K562 (cell line): Measurements from ENCODE around the gene FAM53C. TPM values are rescaled to one million over a fixed set of nuclear protein-coding genes. Genes with fewer than 3 reads are reported as not detected.

Source experiments
- ATAC-seq: fragments of 200-7000 bp; cut with Tn5 transposase; 3 replicates; pipeline ENCODE4 v1.9.1; 2020; ENCODE audit warnings: moderate library complexity
- BruUV-seq: library from RNA; stranded (reverse); fragments of 400-500 nt; replicated peaks from 2 replicates; lab custom pipeline; 2021; lab: Mats Ljungman, UMichigan
- CTCF ChIA-PET: fragments of 300-600 bp; formaldehyde crosslinking; extraction: SDS; loops from one replicate; lab custom pipeline; 2021; ENCODE audit warnings: low intra/inter-chr PET ratio; lab: Yijun Ruan, JAX
- POLR2A ChIA-PET: fragments of 300-600, 350-650 bp; sonication (Branson Sonifier 250); formaldehyde crosslinking; extraction: SDS; loops from one replicate; lab custom pipeline; 2021; ENCODE audit warnings: antibody characterized with exemption, inconsistent platforms; lab: Yijun Ruan, JAX
- DNase-seq, 4 experiments: peaks; one replicate each; pipeline versions ENCODE4 v3.0.0 to v3.0.0-alpha.2; 2011 to 2018; ENCODE audit warnings: low spot score in 3 of 4, mixed read lengths in 3 of 4; ENCODE audit errors: extremely low read depth in 1 of 4
- FAIRE-seq: peaks from 2 replicates; lab custom pipeline; 2011; peaks lifted over from hg19 to GRCh38; lab: Jason Lieb, UNC
- H2AFZ ChIP-seq: 2 replicates; pipeline ENCODE4 v1.6.0; 2011; ENCODE audit warnings: low read depth, low read length, control low read depth, inconsistent platforms
- H3K27ac ChIP-seq: fragments of 200-600 bp; 3 replicates; pipeline ENCODE4 v1.8.0; 2011; ENCODE audit warnings: low read depth, mild to moderate bottlenecking, control low read depth, inconsistent platforms, low read length, moderate library complexity, mixed read lengths; ENCODE audit errors: extremely low read depth
- H3K27me3 ChIP-seq, 2 experiments: fragments of 300-600 bp in 1 of 2; 2 replicates in 1 of 2; 3 replicates in 1 of 2; pipeline versions ENCODE4 v1.6.0 to v1.8.0; 2011; ENCODE audit warnings: inconsistent platforms in 2 of 2, low read length in 2 of 2, mild to moderate bottlenecking in 1 of 2, mixed read lengths in 1 of 2, moderate library complexity in 1 of 2; ENCODE audit not compliant: control insufficient read depth in 2 of 2, insufficient read depth in 2 of 2
- H3K36me3 ChIP-seq: fragments of 300-600 bp; 3 replicates; pipeline ENCODE4 v1.8.0; 2011; ENCODE audit warnings: mild to moderate bottlenecking, low read length, inconsistent platforms; ENCODE audit not compliant: control insufficient read depth, insufficient read depth
- H3K4me1 ChIP-seq, 2 experiments: fragments of 200-600 bp in 1 of 2; replicated peaks in 1 of 2; 2 replicates in 1 of 2; 3 replicates in 1 of 2; pipeline versions ENCODE4 v1.5.1 to v1.8.0; 2011; ENCODE audit warnings: inconsistent platforms in 2 of 2, low read length in 2 of 2, mild to moderate bottlenecking in 1 of 2, mixed read lengths in 1 of 2, moderate library complexity in 1 of 2; ENCODE audit not compliant: control insufficient read depth in 2 of 2, insufficient read depth in 2 of 2
- H3K4me2 ChIP-seq: 2 replicates; pipeline ENCODE4 v1.6.1; 2011; ENCODE audit warnings: low read length, control low read depth, inconsistent platforms, mixed read lengths; ENCODE audit not compliant: insufficient read depth
- H3K4me3 ChIP-seq: fragments of 200-600 bp; sonication (generic), shearing (Covaris generic); 2 replicates; pipeline ENCODE4 v1.5.1; 2016; ENCODE audit warnings: control low read depth, inconsistent platforms
- H3K79me2 ChIP-seq: fragments of 200-600 bp; 3 replicates; pipeline ENCODE4 v1.8.0; 2011; ENCODE audit warnings: low read length, inconsistent platforms; ENCODE audit not compliant: control insufficient read depth, insufficient read depth
- H3K9ac ChIP-seq, 2 experiments: 2 replicates each; pipeline versions ENCODE4 v1.6.0 to v1.6.1; 2011; ENCODE audit warnings: low read depth in 2 of 2, low read length in 2 of 2, control low read depth in 1 of 2, inconsistent platforms in 1 of 2, mild to moderate bottlenecking in 1 of 2, mixed read lengths in 1 of 2; ENCODE audit not compliant: insufficient read depth in 1 of 2
- H3K9me1 ChIP-seq: one replicate; pipeline ENCODE4 v1.6.0; 2011; ENCODE audit warnings: inconsistent platforms, mild to moderate bottlenecking, low read length, moderate library complexity; ENCODE audit not compliant: control insufficient read depth, insufficient read depth
- H3K9me3 ChIP-seq: replicated peaks from 2 replicates; pipeline ENCODE4 v1.5.1; 2011; ENCODE audit warnings: low read depth, low read length, inconsistent platforms; ENCODE audit not compliant: control insufficient read depth, insufficient read depth
- H4K20me1 ChIP-seq: replicated peaks from 2 replicates; pipeline ENCODE4 v1.6.1; 2011; ENCODE audit warnings: low read length, inconsistent platforms, mixed read lengths; ENCODE audit not compliant: control insufficient read depth, insufficient read depth
- ARNT ChIP-seq, 2 experiments: fragments of 450-650 bp; IDR thresholded peaks; 2 replicates each; pipeline ENCODE4 v1.6.1; 2016; ENCODE audit warnings: mild to moderate bottlenecking in 1 of 2
- C11orf30 ChIP-seq: fragments of 450-650 bp; IDR thresholded peaks from 2 replicates; pipeline ENCODE4 v1.6.1; 2016; ENCODE audit warnings: low read depth, mild to moderate bottlenecking
- HIVEP1 ChIP-seq: fragments of 250-450 bp; sonication (Bioruptor Pico); IDR thresholded peaks from 2 replicates; pipeline ENCODE4 v1.4.0; 2020; ENCODE audit warnings: mild to moderate bottlenecking
- HNRNPK ChIP-seq: fragments of 200-400 bp; formaldehyde crosslinking; IDR thresholded peaks from one replicate; pipeline ENCODE4 v1.6.1; 2018; ENCODE audit warnings: mild to moderate bottlenecking, low read depth, low read length; ENCODE audit not compliant: poor library complexity, severe bottlenecking
- JUN ChIP-seq, 2 experiments: sonication (generic) in 1 of 2; formaldehyde crosslinking in 1 of 2; IDR thresholded peaks; 2 replicates each; pipeline versions ENCODE4 v1.6.1 to v1.8.0; 2012 to 2022; ENCODE audit warnings: borderline replicate concordance in 2 of 2, mild to moderate bottlenecking in 2 of 2, improper control_type of control experiment in 1 of 2, low read depth in 1 of 2, low read length in 1 of 2, missing genetic modification reagents in 1 of 2
- MAFF ChIP-seq: IDR thresholded peaks from 2 replicates; pipeline ENCODE4 v1.6.1; 2012; ENCODE audit warnings: low read length, improper control_type of control experiment
- MAFG ChIP-seq: fragments of 450-650 bp; conservative IDR thresholded peaks from 2 replicates; pipeline ENCODE4 v1.6.1; 2016; ENCODE audit warnings: missing genetic modification characterization, missing compliant biosample characterization
- MAFK ChIP-seq: IDR thresholded peaks from 2 replicates; pipeline ENCODE4 v1.6.1; 2011; ENCODE audit warnings: low read length, improper control_type of control experiment
- NCOA1 ChIP-seq: fragments of 450-650 bp; IDR thresholded peaks from 2 replicates; pipeline ENCODE4 v1.6.1; 2016; ENCODE audit warnings: low read depth
- NFRKB ChIP-seq: fragments of 450-650 bp; IDR thresholded peaks from 2 replicates; pipeline ENCODE4 v1.6.1; 2016; ENCODE audit warnings: low read depth
- NR2C2 ChIP-seq, 2 experiments: fragments of 200-800 bp in 1 of 2; sonication (Bioruptor generic) in 1 of 2; sonication (generic) in 1 of 2; formaldehyde crosslinking in 1 of 2; IDR thresholded peaks; 2 replicates each; pipeline versions ENCODE4 v1.6.1 to v1.8.0; 2016 to 2022; ENCODE audit warnings: mild to moderate bottlenecking in 1 of 2, missing compliant biosample characterization in 1 of 2, missing genetic modification characterization in 1 of 2, missing genetic modification reagents in 1 of 2
- PHB ChIP-seq: fragments of 250-450 bp; sonication (Bioruptor Pico); IDR thresholded peaks from 2 replicates; pipeline ENCODE4 v1.5.0; 2021
- TBP ChIP-seq: optimal IDR thresholded peaks from 2 replicates; pipeline ENCODE3; 2011; ENCODE audit warnings: low read depth, low read length, improper control_type of control experiment
- ZNF282 ChIP-seq: sonication (generic); formaldehyde crosslinking; IDR thresholded peaks from 2 replicates; pipeline ENCODE4 v1.8.1; 2023; ENCODE audit warnings: missing genetic modification reagents
- ZNF316 ChIP-seq: fragments of 450-650 bp; IDR thresholded peaks from 2 replicates; pipeline ENCODE4 v1.6.1; 2016
- ZNF668 ChIP-seq: fragments of 250-450 bp; sonication (Bioruptor Pico); IDR thresholded peaks from 2 replicates; pipeline ENCODE4 v1.8.0; 2022; ENCODE audit warnings: mild to moderate bottlenecking, inconsistent platforms
- ZSCAN29 ChIP-seq: fragments of 450-650 bp; IDR thresholded peaks from 2 replicates; pipeline ENCODE4 v1.6.1; 2017
- WGBS: fragments of 100-300 bp; shearing (Covaris generic); methylation state at CpG from one replicate; pipeline ENCODE4 v1.1.6; 2016; ENCODE audit warnings: low coverage, mixed read lengths; ENCODE audit not compliant: insufficient coverage; ENCODE audit errors: missing lambda C conversion rate; 5-methylcytosine and 5-hydroxymethylcytosine counted together
- in situ Hi-C: fragments of 300-500 bp; cut with MboI; formaldehyde crosslinking; loops from 4 replicates; pipeline ENCODE4 v1.15.0; 2018; ENCODE audit warnings: inconsistent platforms, mixed read lengths
- intact Hi-C: fragments of 100-400 bp; cut with micrococcal nuclease; formaldehyde crosslinking; loops from 2 replicates; pipeline ENCODE4 v1.14.2; 2022
- polyA plus RNA-seq, 8 experiments: library from polyadenylated mRNA; depleted of rRNA in 4 of 8; stranded (reverse) in 5 of 8; unstranded in 3 of 8; fragments of >200 nt; fragmentation: Nextera tagmentation in 2 of 8; fragmentation: Illumina TruSeq in 1 of 8; extraction: Ambion mirVana in 2 of 8; extraction: Trizol in 1 of 8; gene quantifications; 2 replicates each; pipeline versions ENCODE4 v1.2.1 to v1.2.3, GENCODE V29; 2011 to 2014; ENCODE audit warnings: inconsistent platforms in 1 of 8, missing spikeins in 1 of 8
- total RNA-seq, 7 experiments: library from RNA; depleted of rRNA in 6 of 7; stranded (reverse); fragments of >200 nt in 6 of 7; fragmentation: Illumina TruSeq in 2 of 7; extraction: Trizol in 2 of 7; gene quantifications; 2 replicates each; pipeline versions ENCODE4 v1.2.1 to v1.2.3, GENCODE V29; 2011 to 2021; ENCODE audit warnings: low replicate concordance in 1 of 7
- TF ChIP-seq, protein P1 (sequence below): fragments of 200-800 bp; sonication (Bioruptor generic); IDR thresholded peaks from 2 replicates; pipeline ENCODE4 v1.6.1; 2017; ENCODE audit warnings: missing genetic modification characterization, missing compliant biosample characterization

FAM53C gene
- total and polyA plus RNA-seq, 9 of the 15 experiments (the other 6 are each of a cell fraction or from before 2014, with no cell fraction given) = 9.7 to 38.5 (median 25.2) TPM

DNA sequence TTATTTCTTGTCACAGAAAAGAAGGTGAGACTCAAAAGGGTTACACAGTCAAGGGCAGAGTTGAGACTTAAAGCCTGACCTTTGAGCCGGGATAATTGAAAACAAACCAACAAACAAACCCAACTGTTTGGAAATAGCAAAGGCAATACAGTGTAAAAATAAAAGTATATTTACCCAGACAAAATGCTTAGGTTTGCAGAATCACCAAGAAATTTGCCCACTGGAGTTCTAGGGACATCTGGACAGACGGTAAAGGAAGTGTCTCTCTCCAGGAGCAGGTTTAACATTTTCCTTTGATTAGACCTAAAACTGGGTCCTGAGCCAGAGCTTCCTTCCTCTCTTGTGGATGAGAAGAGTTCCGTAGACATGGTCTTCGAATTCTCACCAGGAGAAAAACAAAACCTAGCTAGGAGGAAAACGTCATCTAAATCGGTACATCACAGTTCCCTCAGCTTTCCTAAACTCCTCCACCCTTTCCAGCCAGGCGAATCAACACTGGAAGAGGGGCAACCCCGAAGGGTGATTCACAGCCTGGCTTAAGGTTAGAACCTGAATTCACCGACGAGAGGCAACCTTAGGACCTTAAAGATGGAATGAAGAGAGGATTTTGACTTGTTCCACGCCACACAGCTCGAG, 7.1 kb upstream of the FAM53C start:
- H3K4me1 ChIP-seq = peaks cover 0 to 10% of the 10 kb centered on the region in 2 experiments; a peak in 4 of 5 replicates
- TF ChIP-seq NR2C2 (CRISPR knock-in tag; IDR thresholded peaks at IDR 0.05) = no peak
- TF ChIP-seq NR2C2 (tag; IDR thresholded peaks at IDR 0.05) = 0 out of 2 replicates have a peak, but pooled peaks have one; percentile 21
- no peak for TF ChIP-seq NCOA1
- TF ChIP-seq MAFK = peak; percentile 52; the same call in 1 of the 2 replicates
- TF ChIP-seq PHB (CRISPR knock-in tag) = 0 out of 2 replicates have a peak, but pooled peaks have one; percentile 41
- no peak for TF ChIP-seq ZNF282 (CRISPR knock-in tag)
- TF ChIP-seq ZNF316 = peak; percentile 86
- TF ChIP-seq MAFF = peak; percentile 65
- TF ChIP-seq, protein P1, sequence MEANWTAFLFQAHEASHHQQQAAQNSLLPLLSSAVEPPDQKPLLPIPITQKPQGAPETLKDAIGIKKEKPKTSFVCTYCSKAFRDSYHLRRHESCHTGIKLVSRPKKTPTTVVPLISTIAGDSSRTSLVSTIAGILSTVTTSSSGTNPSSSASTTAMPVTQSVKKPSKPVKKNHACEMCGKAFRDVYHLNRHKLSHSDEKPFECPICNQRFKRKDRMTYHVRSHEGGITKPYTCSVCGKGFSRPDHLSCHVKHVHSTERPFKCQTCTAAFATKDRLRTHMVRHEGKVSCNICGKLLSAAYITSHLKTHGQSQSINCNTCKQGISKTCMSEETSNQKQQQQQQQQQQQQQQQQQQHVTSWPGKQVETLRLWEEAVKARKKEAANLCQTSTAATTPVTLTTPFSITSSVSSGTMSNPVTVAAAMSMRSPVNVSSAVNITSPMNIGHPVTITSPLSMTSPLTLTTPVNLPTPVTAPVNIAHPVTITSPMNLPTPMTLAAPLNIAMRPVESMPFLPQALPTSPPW (CRISPR knock-in tag) = no peak
- TF ChIP-seq TBP = peak; percentile 37
- 0 out of 2 replicates have a peak, but pooled peaks have one; percentile 27 for TF ChIP-seq NFRKB
- peak in 1 of 2 experiments; percentile 24; a peak in 1 of 4 replicates for TF ChIP-seq ARNT (IDR thresholded peaks at IDR 0.05)
- no peak for TF ChIP-seq JUN (IDR thresholded peaks at IDR 0.05; ENCODE audit: borderline replicate concordance, low read depth, low read length)
- TF ChIP-seq JUN (CRISPR knock-in tag; IDR thresholded peaks at IDR 0.05; ENCODE audit: borderline replicate concordance) = 0 out of 2 replicates have a peak, but pooled peaks have one; percentile 21
- TF ChIP-seq HNRNPK = no peak
- TF ChIP-seq ZNF668 (CRISPR knock-in tag) = no peak
- no peak for TF ChIP-seq HIVEP1
- no peak for TF ChIP-seq ZSCAN29
- peak; percentile 65 for TF ChIP-seq C11orf30
- peak; percentile 29; the same call in 1 of the 2 replicates for TF ChIP-seq MAFG (tag)
- peak overlapping the region; percentile 89 for H3K27ac ChIP-seq
- in situ Hi-C loops (no loop called here), intact Hi-C loops (no loop called here)
- ATAC-seq = peak; percentile 7
- BruUV-seq = TSS peak; percentile 76
- no peaks in the 10 kb centered on the region for H3K27me3 ChIP-seq
- no peaks in the 10 kb centered on the region for H3K9me3 ChIP-seq
- peak overlapping the region; percentile 97 for H2AFZ ChIP-seq
- DNase-seq = peak in 1 of 4 experiments; percentile 30
- peaks cover 17% of the 10 kb centered on the region for H3K79me2 ChIP-seq
- ChIA-PET POLR2A (interaction anchor here (0.6 to 5.4 kb wide), 13 partner anchors 8 to 212 kb away, joined by 3 to 43 read pairs (median 5); partner anchors contain the start of genes EGR1, ETF1, GFRA3 and KDM3B), CTCF (no interaction called here)
- H3K4me2 ChIP-seq = peak overlapping the region; percentile 94
- no peaks in the 10 kb centered on the region for H3K9me1 ChIP-seq
- peak overlapping the region; percentile 93 to 94 for H3K9ac ChIP-seq
- 3% methylated on average over 12 of the region's 12 CpGs for WGBS
- peaks cover 12% of the 10 kb centered on the region; the same call in 1 of the 3 replicates for H3K36me3 ChIP-seq
- no peaks in the 10 kb centered on the region for H4K20me1 ChIP-seq
- FAIRE-seq = peak; percentile 37
- peak overlapping the region; percentile 64 for H3K4me3 ChIP-seq
